Astrocyte (in vitro differentiated cells and primary cell): ENCODE data around the gene CTSE. TPM values are rescaled to one million over a fixed set of nuclear protein-coding genes. Genes with fewer than 3 reads are reported as not detected.

Source experiments
- DNase-seq: peaks from one replicate; pipeline ENCODE4 v3.0.0-alpha.2; 2010; ENCODE audit warnings: low read depth
- FAIRE-seq: peaks from 2 replicates; lab custom pipeline; 2011; peaks lifted over from hg19 to GRCh38; lab: Jason Lieb, UNC
- H2AFZ ChIP-seq: 2 replicates; pipeline ENCODE4 v1.6.0; 2012; ENCODE audit warnings: low read depth, low read length, inconsistent platforms
- H3K27ac ChIP-seq: 2 replicates; pipeline ENCODE4 v1.5.1; 2011; ENCODE audit warnings: low read depth, low read length, inconsistent platforms
- H3K27me3 ChIP-seq: 2 replicates; pipeline ENCODE4 v1.6.0; 2011; ENCODE audit warnings: low read length, inconsistent platforms; ENCODE audit not compliant: insufficient read depth
- H3K36me3 ChIP-seq: 2 replicates; pipeline ENCODE4 v1.5.1; 2011; ENCODE audit warnings: low read length, inconsistent platforms; ENCODE audit not compliant: insufficient read depth
- H3K4me1 ChIP-seq: 2 replicates; pipeline ENCODE4 v1.5.1; 2011; ENCODE audit warnings: low read length, inconsistent platforms; ENCODE audit not compliant: insufficient read depth
- H3K4me2 ChIP-seq: 2 replicates; pipeline ENCODE4 v1.6.0; 2012; ENCODE audit warnings: low read length, inconsistent platforms
- H3K4me3 ChIP-seq: 2 replicates; pipeline ENCODE4 v1.5.1; 2011; ENCODE audit warnings: low read depth, mild to moderate bottlenecking, low read length, inconsistent platforms; ENCODE audit not compliant: insufficient read depth
- H3K79me2 ChIP-seq: 2 replicates; pipeline ENCODE4 v1.6.0; 2012; ENCODE audit warnings: mild to moderate bottlenecking, low read length, inconsistent platforms; ENCODE audit not compliant: insufficient read depth
- H3K9ac ChIP-seq: 2 replicates; pipeline ENCODE4 v1.6.0; 2012; ENCODE audit warnings: mild to moderate bottlenecking, low read length, inconsistent platforms
- H3K9me3 ChIP-seq: 2 replicates; pipeline ENCODE4 v1.5.1; 2012; ENCODE audit warnings: low read depth, mild to moderate bottlenecking, low read length, inconsistent platforms; ENCODE audit not compliant: insufficient read depth
- H4K20me1 ChIP-seq: 2 replicates; pipeline ENCODE4 v1.6.0; 2012; ENCODE audit warnings: low read length, inconsistent platforms; ENCODE audit not compliant: insufficient read depth
- H3K27ac Mint-ChIP-seq: one replicate; pipeline ENCODE4 v1.8.0; 2021; ENCODE audit warnings: mild to moderate bottlenecking, mixed read lengths; ENCODE audit not compliant: unreplicated experiment
- H3K27me3 Mint-ChIP-seq: one replicate; pipeline ENCODE4 v1.8.0; 2021; ENCODE audit warnings: low read depth, mixed read lengths; ENCODE audit not compliant: unreplicated experiment
- H3K36me3 Mint-ChIP-seq: one replicate; pipeline ENCODE4 v1.8.0; 2021; ENCODE audit warnings: low read depth, mixed read lengths; ENCODE audit not compliant: unreplicated experiment
- H3K4me1 Mint-ChIP-seq: one replicate; pipeline ENCODE4 v1.8.0; 2021; ENCODE audit warnings: low read depth, mixed read lengths; ENCODE audit not compliant: unreplicated experiment
- H3K4me3 Mint-ChIP-seq: one replicate; pipeline ENCODE4 v1.8.0; 2021; ENCODE audit warnings: mild to moderate bottlenecking, moderate library complexity, mixed read lengths; ENCODE audit not compliant: unreplicated experiment
- H3K9me3 Mint-ChIP-seq: one replicate; pipeline ENCODE4 v1.8.0; 2021; ENCODE audit warnings: mild to moderate bottlenecking, mixed read lengths; ENCODE audit not compliant: unreplicated experiment
- EZH2 ChIP-seq: IDR thresholded peaks from 2 replicates; pipeline ENCODE4 v1.6.1; 2012; ENCODE audit warnings: mild to moderate bottlenecking, low read length, inconsistent platforms; ENCODE audit not compliant: insufficient read depth
- total RNA-seq: library from RNA; stranded (reverse); gene quantifications from 2 replicates; pipeline ENCODE4 v1.2.1, GENCODE V29; 2021
- TF ChIP-seq, protein P1 (sequence below): IDR thresholded peaks from 2 replicates; pipeline ENCODE4 v1.5.1; 2011; ENCODE audit warnings: low read depth, mild to moderate bottlenecking, inconsistent platforms, low read length, moderate library complexity; ENCODE audit not compliant: insufficient read depth

The CTSE gene
- total RNA-seq, 1 donor from 2014 or later = not detected

DNA sequence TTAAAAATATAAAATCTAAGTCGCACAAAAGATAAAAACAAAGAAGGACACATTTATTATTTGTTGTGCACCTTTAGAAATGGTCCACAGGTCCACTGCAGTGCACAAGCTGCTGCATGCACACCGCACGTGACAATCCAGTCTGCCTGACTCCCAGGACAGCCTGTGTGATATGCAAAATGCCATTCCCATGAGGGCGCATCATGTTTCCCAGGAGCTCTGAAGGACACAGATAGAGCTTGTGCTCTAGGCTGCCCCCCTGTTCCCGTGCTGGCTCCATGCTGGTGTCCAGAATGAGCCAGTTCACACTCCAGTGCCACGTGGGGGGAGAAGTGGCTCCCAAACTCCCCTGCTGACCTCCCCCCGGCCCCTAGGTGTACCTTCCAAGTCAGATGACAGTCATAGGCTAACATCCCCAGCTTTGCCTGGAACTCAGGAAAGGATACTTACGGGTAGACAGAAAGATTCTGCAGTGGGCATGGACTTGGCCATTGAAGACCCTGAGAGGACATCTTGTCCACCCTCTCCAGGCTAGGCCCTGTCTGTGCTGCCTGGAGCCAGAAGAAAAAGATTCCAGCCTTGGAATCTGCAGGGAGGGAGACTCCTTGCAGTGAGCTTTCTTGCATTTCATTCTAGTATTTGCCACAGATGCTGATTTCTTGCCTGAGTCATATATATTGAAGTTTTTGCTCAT lies 46.8 kb downstream of the CTSE start:
- H3K4me1 ChIP-seq = peaks cover 5% of the 10 kb centered on the region
- DNase-seq = peak; percentile 62
- no peak for FAIRE-seq
- H3K27me3 ChIP-seq = no peaks in the 10 kb centered on the region
- H3K27ac ChIP-seq = no peak overlapping the region
- H3K27me3 Mint-ChIP-seq = peaks cover 5% of the 10 kb centered on the region
- no peak overlapping the region for H2AFZ ChIP-seq
- H3K9me3 ChIP-seq = no peaks in the 10 kb centered on the region
- H3K4me2 ChIP-seq = no peak overlapping the region
- no peaks in the 10 kb centered on the region for H4K20me1 ChIP-seq
- H3K27ac Mint-ChIP-seq = peak overlapping the region; percentile 35
- H3K9me3 Mint-ChIP-seq = no peaks in the 10 kb centered on the region
- H3K36me3 ChIP-seq = no peaks in the 10 kb centered on the region
- peaks cover 7% of the 10 kb centered on the region for H3K4me1 Mint-ChIP-seq
- TF ChIP-seq, protein P1, sequence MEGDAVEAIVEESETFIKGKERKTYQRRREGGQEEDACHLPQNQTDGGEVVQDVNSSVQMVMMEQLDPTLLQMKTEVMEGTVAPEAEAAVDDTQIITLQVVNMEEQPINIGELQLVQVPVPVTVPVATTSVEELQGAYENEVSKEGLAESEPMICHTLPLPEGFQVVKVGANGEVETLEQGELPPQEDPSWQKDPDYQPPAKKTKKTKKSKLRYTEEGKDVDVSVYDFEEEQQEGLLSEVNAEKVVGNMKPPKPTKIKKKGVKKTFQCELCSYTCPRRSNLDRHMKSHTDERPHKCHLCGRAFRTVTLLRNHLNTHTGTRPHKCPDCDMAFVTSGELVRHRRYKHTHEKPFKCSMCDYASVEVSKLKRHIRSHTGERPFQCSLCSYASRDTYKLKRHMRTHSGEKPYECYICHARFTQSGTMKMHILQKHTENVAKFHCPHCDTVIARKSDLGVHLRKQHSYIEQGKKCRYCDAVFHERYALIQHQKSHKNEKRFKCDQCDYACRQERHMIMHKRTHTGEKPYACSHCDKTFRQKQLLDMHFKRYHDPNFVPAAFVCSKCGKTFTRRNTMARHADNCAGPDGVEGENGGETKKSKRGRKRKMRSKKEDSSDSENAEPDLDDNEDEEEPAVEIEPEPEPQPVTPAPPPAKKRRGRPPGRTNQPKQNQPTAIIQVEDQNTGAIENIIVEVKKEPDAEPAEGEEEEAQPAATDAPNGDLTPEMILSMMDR = no peak
- TF ChIP-seq EZH2 = no peak
- H3K36me3 Mint-ChIP-seq = peaks cover 1% of the 10 kb centered on the region
- H3K79me2 ChIP-seq = no peaks in the 10 kb centered on the region
- H3K4me3 ChIP-seq = no peak overlapping the region
- no peak overlapping the region for H3K9ac ChIP-seq
- no peak overlapping the region for H3K4me3 Mint-ChIP-seq

DNA sequence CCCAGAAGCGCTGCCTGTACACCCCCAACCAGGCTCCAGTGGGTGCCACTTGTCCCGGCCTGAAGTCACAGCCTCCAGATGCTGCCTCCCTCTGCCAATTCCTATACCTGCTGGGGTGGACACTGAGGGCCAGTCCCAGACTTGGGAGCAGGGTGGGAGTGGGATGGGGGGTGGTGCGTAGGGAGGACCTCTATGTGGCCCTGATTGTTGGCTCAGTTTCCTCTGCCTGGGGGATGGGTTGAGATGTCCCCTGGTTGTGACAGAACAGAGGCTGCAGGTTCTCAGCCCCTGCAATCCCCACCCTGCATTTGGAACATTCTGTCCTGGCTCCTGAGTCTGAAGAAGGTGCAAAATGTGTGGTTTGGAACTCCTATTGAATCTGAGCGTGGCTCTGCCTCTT lies 47.7 kb downstream of the CTSE start:
- no peaks in the 10 kb centered on the region for H4K20me1 ChIP-seq
- DNase-seq (no peak), FAIRE-seq (no peak)
- peaks cover 5% of the 10 kb centered on the region for H3K27me3 Mint-ChIP-seq
- H2AFZ ChIP-seq = no peak overlapping the region
- H3K79me2 ChIP-seq = no peaks in the 10 kb centered on the region
- H3K4me3 ChIP-seq = no peak overlapping the region
- H3K9ac ChIP-seq = no peak overlapping the region
- no peaks in the 10 kb centered on the region for H3K9me3 ChIP-seq
- no peaks in the 10 kb centered on the region for H3K27me3 ChIP-seq
- no peak overlapping the region for H3K27ac ChIP-seq
- TF ChIP-seq EZH2 = no peak
- TF ChIP-seq, protein P1 = no peak
- H3K27ac Mint-ChIP-seq = no peak overlapping the region
- H3K4me1 ChIP-seq = peaks cover 5% of the 10 kb centered on the region
- H3K4me2 ChIP-seq = no peak overlapping the region
- no peak overlapping the region for H3K4me3 Mint-ChIP-seq
- no peaks in the 10 kb centered on the region for H3K36me3 Mint-ChIP-seq
- H3K9me3 Mint-ChIP-seq = no peaks in the 10 kb centered on the region
- peaks cover 7% of the 10 kb centered on the region for H3K4me1 Mint-ChIP-seq
- no peaks in the 10 kb centered on the region for H3K36me3 ChIP-seq

DNA sequence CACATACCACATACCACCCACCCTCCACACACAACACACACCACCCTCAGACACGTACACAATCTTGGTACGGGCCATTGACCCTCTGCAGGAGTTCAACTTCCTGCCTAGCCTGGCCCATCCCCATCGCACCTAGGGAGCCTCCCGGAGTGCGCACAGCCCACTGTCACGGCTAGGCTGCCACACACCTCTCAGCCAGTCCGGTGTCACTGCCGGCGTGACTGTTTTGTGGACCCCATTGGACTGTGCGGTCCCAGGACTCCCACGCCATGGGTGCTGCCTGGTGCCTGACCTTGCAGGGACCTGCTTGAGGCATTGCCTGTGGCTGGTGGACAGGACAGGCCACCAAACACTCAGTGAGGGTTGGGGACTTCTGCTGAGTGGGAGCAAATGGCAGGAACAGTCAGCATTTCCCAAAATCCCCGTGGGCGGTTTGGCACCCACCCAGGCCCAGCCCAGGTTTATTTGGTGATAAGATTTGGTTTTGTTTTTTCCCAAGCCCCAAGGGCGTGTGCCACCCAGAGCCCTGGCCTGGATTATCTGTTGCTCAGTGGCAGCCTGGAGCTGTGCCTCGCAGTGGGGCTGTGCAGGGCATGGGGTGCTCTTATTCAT lies 48.2 kb downstream of the CTSE start:
- Mint-ChIP-seq H3K27ac (no peak overlapping the region), H3K4me1 (peaks cover 7% of the 10 kb centered on the region), H3K27me3 (peaks cover 5% of the 10 kb centered on the region), H3K36me3 (no peaks in the 10 kb centered on the region), H3K9me3 (no peaks in the 10 kb centered on the region), H3K4me3 (no peak overlapping the region)
- Histone ChIP-seq H2AFZ (no peak overlapping the region), H3K36me3 (no peaks in the 10 kb centered on the region), H3K27me3 (no peaks in the 10 kb centered on the region), H3K9ac (no peak overlapping the region), H3K9me3 (no peaks in the 10 kb centered on the region), H3K4me1 (peaks cover 5% of the 10 kb centered on the region), H3K27ac (no peak overlapping the region), H3K79me2 (no peaks in the 10 kb centered on the region), H3K4me3 (no peak overlapping the region), H4K20me1 (no peaks in the 10 kb centered on the region), H3K4me2 (no peak overlapping the region)
- FAIRE-seq (no peak), DNase-seq (no peak)
- TF ChIP-seq, protein P1 = no peak
- TF ChIP-seq EZH2 = no peak
